B cell (primary cell): ENCODE results near the gene LAYN. TPM values are rescaled to one million over a fixed set of nuclear protein-coding genes. Genes with fewer than 3 reads are reported as not detected.

ENCODE experiments used
- ATAC-seq: fragments of 200-7000 bp; cut with Tn5 transposase; one replicate; pipeline ENCODE4 v1.10.0; 2021; ENCODE audit warnings: low read depth, mild to moderate bottlenecking, moderate number of reproducible peaks, moderate library complexity
- CTCF ChIA-PET: fragments of 350-600 bp; sonication (Branson Sonifier 250); formaldehyde crosslinking; loops from one replicate; lab custom pipeline; 2021; ENCODE audit warnings: antibody characterized with exemption, inconsistent platforms; lab: Charles Lee
- POLR2A ChIA-PET: fragments of 350-600 bp; sonication (Branson Sonifier 250); formaldehyde crosslinking; loops from one replicate; lab custom pipeline; 2021; ENCODE audit warnings: antibody characterized with exemption; lab: Charles Lee
- DNase-seq: peaks from one replicate; pipeline ENCODE4 v3.0.0; 2013
- H2AFZ ChIP-seq: 2 replicates; pipeline ENCODE4 v1.6.1; 2012; ENCODE audit warnings: mild to moderate bottlenecking, low read depth, low read length; ENCODE audit not compliant: insufficient read depth, poor library complexity, severe bottlenecking
- H3K27ac ChIP-seq, 2 donors: 1 replicate in 1 of 2; 2 replicates in 1 of 2; pipeline ENCODE4 v1.5.1; 2012 to 2013; ENCODE audit warnings: low read length in 2 of 2, mild to moderate bottlenecking in 2 of 2, moderate library complexity in 1 of 2
- H3K27me3 ChIP-seq, 4 experiments: fragments of 200-600 bp in 1 of 4; sonication (generic) in 1 of 4; replicated peaks in 1 of 4; 1 replicate in 2 of 4; 2 replicates in 2 of 4; pipeline versions ENCODE4 v1.6.1 to v1.7.0; 2013 to 2016; ENCODE audit warnings: low read length in 3 of 4, mild to moderate bottlenecking in 2 of 4, mixed read lengths in 1 of 4, moderate library complexity in 1 of 4; ENCODE audit not compliant: insufficient read depth in 4 of 4, control insufficient read depth in 3 of 4; ENCODE audit errors: control extremely low read depth in 1 of 4
- H3K36me3 ChIP-seq, 2 experiments: replicated peaks in 1 of 2; 1 replicate in 1 of 2; 2 replicates in 1 of 2; pipeline versions ENCODE4 v1.6.1 to v1.7.1; 2013; ENCODE audit warnings: low read length in 1 of 2; ENCODE audit not compliant: insufficient read depth in 2 of 2, control insufficient read depth in 1 of 2; ENCODE audit errors: control extremely low read depth in 1 of 2, extremely low read depth in 1 of 2
- H3K4me1 ChIP-seq, 2 donors: fragments of 200-600 bp in 1 of 2; sonication (generic) in 1 of 2; 1 replicate in 1 of 2; 2 replicates in 1 of 2; pipeline versions ENCODE4 v1.5.1 to v1.6.1; 2013 to 2017; ENCODE audit warnings: low read length in 2 of 2; ENCODE audit not compliant: control insufficient read depth in 2 of 2, insufficient read depth in 2 of 2
- H3K4me2 ChIP-seq: replicated peaks from 2 replicates; pipeline ENCODE3; 2012; ENCODE audit warnings: mild to moderate bottlenecking, low read depth, low read length; ENCODE audit not compliant: poor library complexity, severe bottlenecking
- H3K4me3 ChIP-seq, 5 experiments: fragments of 200-600 bp in 1 of 5; sonication (generic) in 1 of 5; 1 replicate in 3 of 5; 2 replicates in 2 of 5; pipeline versions ENCODE4 v1.5.1 to v1.7.0; 2011 to 2016; ENCODE audit warnings: low read length in 4 of 5, mild to moderate bottlenecking in 4 of 5, low read depth in 2 of 5, control low read depth in 1 of 5, moderate library complexity in 1 of 5; ENCODE audit not compliant: insufficient read depth in 1 of 5; ENCODE audit errors: control extremely low read depth in 1 of 5, extremely low read depth in 1 of 5
- H3K79me2 ChIP-seq: fragments of 200-600 bp; sonication (generic); one replicate; pipeline ENCODE4 v1.6.0; 2016; ENCODE audit warnings: low read length; ENCODE audit not compliant: control insufficient read depth, insufficient read depth
- H3K9ac ChIP-seq: fragments of 200-600 bp; sonication (generic); 2 replicates; pipeline ENCODE4 v1.6.1; 2017; ENCODE audit warnings: mild to moderate bottlenecking, low read length, moderate library complexity
- H3K9me3 ChIP-seq, 3 donors: one replicate each; pipeline versions ENCODE4 v1.6.1 to v1.7.1; 2013; ENCODE audit warnings: low read length in 2 of 3; ENCODE audit not compliant: control insufficient read depth in 2 of 3, insufficient read depth in 1 of 3; ENCODE audit errors: control extremely low read depth in 1 of 3
- H4K20me1 ChIP-seq: 2 replicates; pipeline ENCODE4 v1.6.0; 2012; ENCODE audit warnings: mild to moderate bottlenecking, low read length; ENCODE audit not compliant: insufficient read depth, control insufficient read depth, poor library complexity, severe bottlenecking
- H3K27ac Mint-ChIP-seq: one replicate; pipeline ENCODE4 v1.8.0; 2021; ENCODE audit warnings: mixed read lengths
- H3K27me3 Mint-ChIP-seq: one replicate; pipeline ENCODE4 v1.8.0; 2021; ENCODE audit warnings: mixed read lengths
- H3K4me1 Mint-ChIP-seq: one replicate; pipeline ENCODE4 v1.8.0; 2021; ENCODE audit warnings: mixed read lengths
- H3K4me3 Mint-ChIP-seq: one replicate; pipeline ENCODE4 v1.8.0; 2021; ENCODE audit warnings: mixed read lengths
- H3K9me3 Mint-ChIP-seq: one replicate; pipeline ENCODE4 v1.8.0; 2022; ENCODE audit warnings: mixed read lengths; ENCODE audit not compliant: insufficient read depth
- CTCF ChIP-seq: fragments of 200-600 bp; IDR thresholded peaks from one replicate; pipeline ENCODE4 v1.8.0; 2022; ENCODE audit warnings: antibody characterized with exemption, mild to moderate bottlenecking
- EZH2 ChIP-seq: IDR thresholded peaks from 2 replicates; pipeline ENCODE4 v1.6.1; 2012; ENCODE audit warnings: borderline replicate concordance, low read depth, mild to moderate bottlenecking, moderate library complexity, low read length; ENCODE audit not compliant: insufficient read depth, poor library complexity, severe bottlenecking
- WGBS: methylation state at CpG from one replicate; pipeline ENCODE4 v1.1.5; 2013; ENCODE audit warnings: missing lambda C conversion rate; ENCODE audit not compliant: insufficient coverage; 5-methylcytosine and 5-hydroxymethylcytosine counted together
- intact Hi-C: fragments of 100-400 bp; cut with micrococcal nuclease; formaldehyde crosslinking; loops from one replicate; pipeline ENCODE4 v1.10.0; 2022
- polyA plus RNA-seq: library from polyadenylated mRNA; depleted of rRNA; stranded (reverse); fragments of >200 nt; gene quantifications from 2 replicates; pipeline ENCODE4 v1.2.3, GENCODE V29; 2012
- total RNA-seq, 2 donors: library from RNA; stranded (reverse); fragments of 120-200 nt in 1 of 2; gene quantifications; 1 replicate in 1 of 2; 2 replicates in 1 of 2; pipeline versions ENCODE4 v1.2.3 to v1.2.4, GENCODE V29; 2013 to 2022

The LAYN gene
- total and polyA plus RNA-seq, 2 donors (not counting 1 experiment from before 2014, with no cell fraction given): not detected

GRCh38 chr11:111531136-111531535 is 9.4 kb upstream of the LAYN start:
- H3K4me1 ChIP-seq: no peaks in the 10 kb centered on the region
- H3K4me3 ChIP-seq: no peak overlapping the region
- H3K27me3 ChIP-seq: peaks cover 0 to 4% (median 1%) of the 10 kb centered on the region in 4 experiments
- H3K4me2 ChIP-seq: no peak overlapping the region
- ATAC-seq: no peak
- H3K9me3 ChIP-seq: no peaks in the 10 kb centered on the region
- no peak for DNase-seq
- POLR2A ChIA-PET: no interaction called here
- no peak for TF ChIP-seq CTCF
- no peak for TF ChIP-seq EZH2
- intact Hi-C loops: no loop called here
- H3K9me3 Mint-ChIP-seq: no peaks in the 10 kb centered on the region
- H3K4me3 Mint-ChIP-seq: no peak overlapping the region
- H3K27ac ChIP-seq: no peak overlapping the region
- no peaks in the 10 kb centered on the region for H3K36me3 ChIP-seq
- H2AFZ ChIP-seq: no peak overlapping the region
- H3K79me2 ChIP-seq: no peaks in the 10 kb centered on the region
- no peak overlapping the region for H3K9ac ChIP-seq
- no peaks in the 10 kb centered on the region for H4K20me1 ChIP-seq
- peaks cover 33% of the 10 kb centered on the region for H3K27me3 Mint-ChIP-seq
- no peaks in the 10 kb centered on the region for H3K4me1 Mint-ChIP-seq
- H3K27ac Mint-ChIP-seq: no peak overlapping the region
- CTCF ChIA-PET: no interaction called here

- no peak overlapping the region for H3K4me3 ChIP-seq
- H3K36me3 ChIP-seq: no peaks in the 10 kb centered on the region
- Mint-ChIP-seq H3K9me3 (no peaks in the 10 kb centered on the region), H3K27ac (no peak overlapping the region), H3K4me1 (no peaks in the 10 kb centered on the region), H3K4me3 (no peak overlapping the region), H3K27me3 (peaks cover 39% of the 10 kb centered on the region)
- no peaks in the 10 kb centered on the region for H3K9me3 ChIP-seq
- peaks cover 0 to 9% (median 3%) of the 10 kb centered on the region in 4 experiments for H3K27me3 ChIP-seq
- 71% methylated on average over 5 of the region's 9 CpGs for WGBS
- no peak for ATAC-seq
- no peaks in the 10 kb centered on the region for H3K79me2 ChIP-seq
- TF ChIP-seq EZH2 (no peak), CTCF (no peak)
- no peak overlapping the region for H2AFZ ChIP-seq
- H3K27ac ChIP-seq: no peak overlapping the region
- no peak overlapping the region for H3K9ac ChIP-seq
- ChIA-PET POLR2A (no interaction called here), CTCF (no interaction called here)
- no peaks in the 10 kb centered on the region for H3K4me1 ChIP-seq
- intact Hi-C loops: no loop called here
- no peak for DNase-seq
- H4K20me1 ChIP-seq: no peaks in the 10 kb centered on the region
- H3K4me2 ChIP-seq: no peak overlapping the region
Measured at GRCh38 chr11:111531687-111532364, 8.7 kb upstream of the LAYN start.
